ENCODE results near the gene NET1. TPM values are rescaled to one million over a fixed set of nuclear protein-coding genes. Genes with fewer than 3 reads are reported as not detected.
"Not testable (repeated sequence)": the region's sequence is repeated elsewhere in the genome, so short reads cannot be mapped to it uniquely, and the experiment has no call there.

NET1 gene
- total RNA-seq, 6 experiments from 2014 or later, result 23.0 to 64.5 (median 38.5) TPM

- Histone ChIP-seq H3K36me3 (no peaks in the 10 kb centered on the region), H3K27me3 (no peaks in the 10 kb centered on the region), H3K9me3 (no peaks in the 10 kb centered on the region), H3K27ac (no peak overlapping the region), H3K4me3 (no peak overlapping the region), H3K4me1 (peaks cover 0 to 11% (median 3%) of the 10 kb centered on the region in 4 donors)
- intact Hi-C loops (cut with DNase I), result no loop called here
- no peak for DNase-seq
- WGBS (ENCODE audit: insufficient coverage, low coverage, low lambda C conversion rate, missing lambda C conversion rate), result 100% methylated on average over 5 of the region's 15 CpGs
- TF ChIP-seq CTCF (IDR thresholded peaks at IDR 0.05), result no peak
- no peak for ATAC-seq
Observed at GRCh38 chr10:5470062-5470751, 57.9 kb downstream of the NET1 start.

GRCh38 chr10:5474642-5475041 lies 62.3 kb downstream of the NET1 start:
- H3K27ac ChIP-seq; H3K9me3 ChIP-seq; H3K27me3 ChIP-seq; ATAC-seq; H3K36me3 ChIP-seq; DNase-seq; H3K4me3 ChIP-seq; H3K4me1 ChIP-seq; intact Hi-C loops (cut with DNase I): not testable (repeated sequence)
- WGBS (ENCODE audit: insufficient coverage, low coverage, low lambda C conversion rate, missing lambda C conversion rate), result 93% methylated on average over 4 of the region's 4 CpGs

GRCh38 chr10:5475088-5475487 lies 62.7 kb downstream of the NET1 start:
- H3K4me3 ChIP-seq; H3K27me3 ChIP-seq; ATAC-seq; H3K9me3 ChIP-seq; DNase-seq; H3K36me3 ChIP-seq; H3K27ac ChIP-seq; intact Hi-C loops (cut with DNase I); H3K4me1 ChIP-seq: not testable (repeated sequence)
- WGBS (ENCODE audit: insufficient coverage, low coverage, low lambda C conversion rate, missing lambda C conversion rate), result 74% methylated on average over 5 of the region's 8 CpGs

- ATAC-seq; H3K27ac ChIP-seq; H3K36me3 ChIP-seq; DNase-seq; H3K4me3 ChIP-seq; H3K4me1 ChIP-seq; H3K9me3 ChIP-seq; H3K27me3 ChIP-seq; intact Hi-C loops (cut with DNase I): not testable (repeated sequence)
- 90% methylated on average over 10 of the region's 12 CpGs for WGBS (ENCODE audit: insufficient coverage, low coverage, low lambda C conversion rate, missing lambda C conversion rate)
Observed at GRCh38 chr10:5475974-5476807, 63.8 kb downstream of the NET1 start.

- 85% methylated on average over 9 of the region's 13 CpGs for WGBS (ENCODE audit: insufficient coverage, low coverage, low lambda C conversion rate, missing lambda C conversion rate)
- H3K27me3 ChIP-seq, result no peaks in the 10 kb centered on the region
- no peaks in the 10 kb centered on the region for H3K9me3 ChIP-seq
- ATAC-seq (no peak), DNase-seq (no peak)
- H3K36me3 ChIP-seq, result no peaks in the 10 kb centered on the region
- H3K27ac ChIP-seq, result no peak overlapping the region
- H3K4me3 ChIP-seq, result no peak overlapping the region
- TF ChIP-seq POLR2A (IDR thresholded peaks at IDR 0.05) (no peak), CTCF (IDR thresholded peaks at IDR 0.05) (no peak)
- intact Hi-C loops (cut with DNase I), result no loop called here
- no peaks in the 10 kb centered on the region for H3K4me1 ChIP-seq
Observed at GRCh38 chr10:5476918-5477525, 64.7 kb downstream of the NET1 start.
